NCI-H2029 treated with DMSO at 0.1 percent for 48 hours (cell line): ENCODE measurements around the gene RPS6KA2.

ENCODE experiments used
- DNase-seq: peaks from one replicate; lab custom pipeline; 2025; lab: John Stamatoyannopoulos, UW

RPS6KA2 gene

GRCh38 chr6:166420351-166420750 is 206.7 kb downstream of the RPS6KA2 start:
- no peak for DNase-seq

DNA sequence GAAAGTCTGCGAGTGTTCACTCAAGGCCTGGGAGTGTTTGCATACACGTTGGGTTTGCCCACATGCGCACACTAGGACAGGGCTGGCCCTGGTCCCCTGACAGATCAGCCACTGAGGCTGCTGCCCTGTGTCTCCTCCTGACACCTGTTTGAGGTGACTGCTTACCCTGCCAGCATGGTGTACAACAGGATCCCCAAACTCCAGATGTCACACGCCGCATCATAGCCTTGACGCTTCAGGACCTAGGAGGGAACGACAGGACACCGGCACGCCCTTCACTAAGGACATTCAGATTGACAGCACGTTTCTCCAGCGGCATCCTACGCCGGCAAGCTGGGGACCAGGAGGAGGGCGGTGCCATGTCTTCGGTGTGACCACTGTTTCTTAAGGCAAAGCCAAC is 207.3 kb downstream of the RPS6KA2 start:
- no peak for DNase-seq

GRCh38 chr6:166419286-166419685 is 207.8 kb downstream of the RPS6KA2 start:
- DNase-seq: no peak

DNA sequence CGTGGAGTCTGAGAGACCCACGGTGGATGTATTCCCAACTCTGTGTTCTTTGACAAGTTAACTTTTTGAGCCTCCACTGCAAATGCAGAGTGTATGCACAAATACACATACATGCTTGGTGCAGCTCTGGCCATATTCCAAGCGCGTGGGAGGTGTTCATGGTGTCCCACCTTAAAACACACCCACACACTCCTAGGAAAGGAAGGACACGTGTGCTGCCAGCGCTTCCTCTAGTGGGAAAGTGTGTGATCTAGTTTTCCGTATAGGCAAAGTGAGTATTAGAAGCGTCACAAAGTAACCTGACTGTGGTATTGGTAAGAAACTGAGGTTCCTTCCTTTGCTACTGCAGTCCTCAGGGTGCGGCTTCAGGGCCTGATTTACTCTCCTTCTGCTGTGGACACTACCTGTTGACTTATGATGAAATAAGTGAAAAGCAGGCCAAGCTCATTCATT is 208.3 kb downstream of the RPS6KA2 start:
- no peak for DNase-seq

- no peak for DNase-seq
Observed at GRCh38 chr6:166417285-166417691, 209.8 kb downstream of the RPS6KA2 start.

- no peak for DNase-seq
Observed at GRCh38 chr6:166415833-166416347, 211.2 kb downstream of the RPS6KA2 start.

DNA sequence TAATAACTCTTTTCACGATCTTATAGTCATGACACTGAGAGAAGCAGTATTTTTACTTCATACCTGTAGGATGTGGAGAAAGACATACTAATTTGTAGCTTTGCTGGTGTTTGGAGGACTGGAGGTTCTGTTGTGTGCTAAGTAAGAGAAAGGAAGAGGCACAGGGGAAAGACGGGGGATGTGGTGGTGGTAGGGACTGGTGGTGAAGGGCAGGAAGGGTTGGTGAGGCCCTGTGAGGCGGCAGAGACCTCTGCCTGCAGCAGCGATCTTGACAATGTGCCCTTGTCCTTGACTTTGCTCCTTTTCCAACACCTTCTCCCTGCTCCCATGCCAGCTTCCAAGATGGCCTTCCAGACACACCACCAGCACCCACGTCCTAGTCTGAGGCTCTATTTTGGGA is 211.7 kb downstream of the RPS6KA2 start:
- no peak for DNase-seq

DNA sequence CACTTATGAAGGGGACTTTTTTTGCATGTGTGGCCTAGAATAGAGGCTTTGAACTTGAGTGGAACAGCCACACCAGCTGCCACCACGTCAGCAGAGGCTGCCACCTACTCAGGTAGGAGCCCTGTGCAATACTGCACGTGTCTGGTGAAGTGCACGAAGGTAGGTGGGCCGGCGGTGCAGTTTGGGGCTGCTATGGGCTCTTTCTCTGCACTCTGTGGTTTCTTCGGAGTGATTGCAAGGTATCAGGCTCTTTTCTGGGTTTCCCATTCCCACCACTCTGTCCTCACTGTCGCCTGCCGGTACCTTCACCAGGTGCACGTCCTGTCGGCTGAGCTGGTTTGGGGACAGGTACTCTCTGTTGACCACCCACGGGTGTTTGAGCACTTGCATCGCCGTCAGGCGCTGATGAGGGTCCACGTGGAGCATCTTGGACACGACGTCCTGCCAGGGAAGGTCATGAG is 213.5 kb downstream of the RPS6KA2 start:
- DNase-seq: no peak

DNA sequence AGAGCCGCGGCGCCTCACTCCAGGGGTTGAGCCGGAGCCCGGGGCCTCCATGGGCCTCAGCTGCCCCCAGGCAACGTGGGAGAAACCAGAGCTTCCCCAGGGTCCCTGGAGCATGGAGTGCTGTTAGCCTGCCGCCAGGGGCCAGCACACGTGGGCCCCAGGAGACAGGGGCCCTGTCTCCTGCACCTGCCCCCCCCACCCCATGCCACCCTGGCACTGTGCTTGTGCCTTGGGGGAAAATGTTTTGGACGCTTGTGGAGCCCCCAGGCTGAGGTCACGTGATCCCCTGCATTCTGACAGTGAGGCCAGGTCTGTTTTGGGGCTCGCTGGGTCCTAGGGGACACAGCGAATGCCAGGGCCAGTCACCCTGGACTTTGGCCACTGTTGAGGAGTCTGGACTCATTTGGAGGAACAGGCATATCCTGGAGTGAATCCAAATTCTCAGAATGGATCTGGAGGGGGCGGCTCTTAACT is 214.1 kb downstream of the RPS6KA2 start:
- DNase-seq: no peak

- no peak for DNase-seq
Observed at GRCh38 chr6:166412156-166412910, 214.7 kb downstream of the RPS6KA2 start.

- DNase-seq: no peak
Observed at GRCh38 chr6:166411721-166412151, 215.3 kb downstream of the RPS6KA2 start.

DNA sequence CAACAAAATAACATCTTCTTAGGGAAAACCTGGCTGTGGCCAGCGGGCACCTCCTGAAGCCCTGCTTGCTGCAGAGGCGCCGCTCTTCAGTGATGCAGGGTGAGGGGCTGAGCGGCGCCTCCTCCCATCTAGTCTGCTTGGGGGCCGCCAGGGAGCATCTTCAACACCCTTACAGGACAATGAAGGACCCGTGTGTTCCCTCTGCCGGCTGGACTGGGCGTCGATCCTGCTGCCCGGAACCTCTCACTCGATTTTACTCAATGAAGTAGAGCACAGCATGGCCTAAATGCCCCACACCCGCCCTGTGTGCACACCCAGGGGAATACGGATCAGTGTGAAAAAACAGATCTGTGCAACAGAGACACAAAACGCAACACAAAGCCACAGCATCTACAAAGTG is 215.8 kb downstream of the RPS6KA2 start:
- no peak for DNase-seq

- no peak for DNase-seq
Observed at GRCh38 chr6:166410426-166410935, 216.6 kb downstream of the RPS6KA2 start.

DNA sequence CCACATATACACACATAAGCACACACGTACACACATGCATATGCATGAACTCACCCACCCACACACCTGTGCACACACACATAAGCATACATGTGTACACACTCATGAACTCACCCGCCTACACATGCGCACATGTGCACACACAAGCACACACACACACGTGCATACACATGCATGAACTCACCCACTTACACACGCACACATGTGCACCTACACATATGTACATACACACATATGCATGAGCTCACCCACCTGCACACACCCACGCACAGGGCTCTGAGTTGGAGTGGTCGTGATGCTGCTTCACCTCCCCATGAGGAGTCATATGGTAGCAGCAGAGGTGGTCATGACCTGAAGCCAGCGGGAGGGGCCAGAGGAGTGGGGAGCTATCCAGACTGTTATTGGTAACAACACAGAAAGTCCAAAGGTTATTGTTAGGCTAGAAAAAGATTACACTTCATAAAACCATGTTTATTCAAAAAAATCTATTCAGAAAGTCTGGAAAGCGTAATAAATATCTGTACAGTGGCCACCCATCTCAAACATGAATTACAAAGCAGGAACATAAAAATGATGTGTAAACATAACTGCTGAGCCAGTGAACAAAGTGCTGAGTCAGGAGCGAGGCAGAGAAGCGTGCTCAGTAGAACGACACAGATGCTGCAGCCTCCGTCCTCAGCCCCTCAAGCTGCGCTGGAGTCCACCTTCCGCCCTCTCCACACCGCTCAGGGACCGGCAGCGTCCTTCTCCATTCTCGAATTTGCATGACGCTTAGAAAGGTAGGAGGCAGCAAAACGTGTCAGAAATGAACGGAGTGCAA is 217.9 kb downstream of the RPS6KA2 start:
- DNase-seq: no peak

GRCh38 chr6:166406197-166406596 is 220.9 kb downstream of the RPS6KA2 start:
- DNase-seq: no peak

DNA sequence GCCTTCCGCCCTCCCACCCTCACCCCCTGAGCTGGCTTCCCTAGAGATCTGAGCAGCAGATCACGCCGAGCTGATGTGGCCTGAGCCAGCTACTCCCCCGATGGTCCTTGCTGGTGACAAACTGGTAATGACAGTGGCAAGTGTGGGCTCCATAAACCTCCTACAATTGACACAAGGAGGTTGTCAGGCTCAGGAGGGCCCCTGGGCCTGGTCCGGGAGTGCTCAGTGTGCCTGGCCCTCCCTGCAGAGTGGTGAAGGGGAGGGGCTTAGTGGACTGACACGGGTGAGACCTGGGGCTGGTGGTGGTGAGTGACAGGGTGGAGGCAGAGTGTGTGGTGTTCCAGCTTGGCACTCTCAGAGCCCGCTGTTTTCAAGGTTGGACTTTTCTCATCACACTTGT is 221.7 kb downstream of the RPS6KA2 start:
- no peak for DNase-seq

GRCh38 chr6:166402582-166403277 is 224.3 kb downstream of the RPS6KA2 start:
- no peak for DNase-seq

DNA sequence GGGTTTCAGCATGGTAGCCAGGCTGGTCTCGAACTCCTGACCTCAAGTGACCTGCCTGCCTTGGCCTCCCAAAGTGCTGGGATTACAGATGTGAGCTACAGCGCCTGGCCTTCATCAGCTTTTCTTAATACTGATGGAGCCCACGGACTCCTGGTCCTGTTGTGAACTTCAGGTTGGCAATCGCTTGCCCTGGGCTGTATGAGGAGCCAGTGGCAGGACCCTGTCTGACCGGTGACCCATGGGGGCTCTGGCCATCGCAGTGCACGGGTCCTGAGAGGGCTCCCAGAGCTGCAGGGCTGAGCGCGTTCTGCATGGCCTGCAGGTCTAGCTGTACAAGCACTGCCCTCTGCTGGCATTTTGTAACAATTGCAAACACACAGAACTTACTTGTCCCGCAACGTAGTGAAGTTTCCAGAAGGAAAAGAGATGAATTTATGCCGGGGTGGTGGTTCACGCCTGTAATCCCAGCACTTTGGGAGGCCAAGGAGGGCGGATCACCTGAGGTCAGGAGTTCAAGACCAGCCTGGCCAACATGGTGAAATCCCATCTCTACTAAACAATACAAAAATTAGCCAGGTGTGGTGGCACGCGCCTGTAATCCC is 226.3 kb downstream of the RPS6KA2 start:
- DNase-seq: peak; percentile 31

DNA sequence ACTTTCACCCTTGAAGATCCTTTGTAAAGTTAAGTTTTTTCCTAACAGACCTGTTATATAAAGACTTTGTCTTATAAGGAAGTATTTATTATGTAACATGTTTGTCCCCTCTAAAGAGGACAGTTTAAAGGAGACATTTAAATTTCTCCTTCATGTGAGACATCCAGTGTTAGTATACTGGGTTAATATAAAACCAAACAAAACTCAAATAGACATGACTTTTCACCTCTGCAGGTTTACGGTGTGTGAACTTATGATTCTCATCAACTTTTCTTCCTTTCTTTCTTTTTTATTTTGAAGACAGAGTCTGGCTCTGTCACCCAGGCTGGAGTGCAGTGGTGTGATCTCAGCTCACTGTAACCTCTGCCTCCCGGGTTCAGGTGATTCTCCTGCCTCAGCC is 226.9 kb downstream of the RPS6KA2 start:
- DNase-seq: no peak

GRCh38 chr6:166398348-166398747 is 228.7 kb downstream of the RPS6KA2 start:
- no peak for DNase-seq

GRCh38 chr6:166397849-166398248 is 229.2 kb downstream of the RPS6KA2 start:
- no peak for DNase-seq
